ENCODE data around the gene NEU2.
"Not testable (repeated sequence)": the region's sequence is repeated elsewhere in the genome, so short reads cannot be mapped to it uniquely, and the experiment has no call there.

NEU2 gene

GRCh38 chr2:233055362-233055761 is 22.9 kb downstream of the NEU2 start:
- no peak for DNase-seq (ENCODE audit: low read depth in 4 of 4, low spot score in 1 of 4)

- no peak for DNase-seq (ENCODE audit: low read depth in 4 of 4, low spot score in 1 of 4)
Observed at GRCh38 chr2:233056961-233057605, 24.6 kb downstream of the NEU2 start.

GRCh38 chr2:233058717-233059546 is 26.5 kb downstream of the NEU2 start:
- DNase-seq (ENCODE audit: low read depth in 4 of 4, low spot score in 1 of 4) = no peak

- no peak for DNase-seq (ENCODE audit: low read depth in 4 of 4, low spot score in 1 of 4)
Observed at GRCh38 chr2:233059547-233059796, 27.0 kb downstream of the NEU2 start.

- DNase-seq (ENCODE audit: low read depth in 4 of 4, low spot score in 1 of 4) = peak in 1 of 4 experiments; percentile 50
Observed at GRCh38 chr2:233059797-233060500, 27.5 kb downstream of the NEU2 start, which contains the start of gene INPP5D. Gene INPP5D (plus strand): TSS chr2:233060342. CDS start chr2:233060479, 137 bp downstream.

- no peak for DNase-seq (ENCODE audit: low read depth in 4 of 4, low spot score in 1 of 4)
Observed at GRCh38 chr2:233060501-233060979, 28.1 kb downstream of the NEU2 start.

GRCh38 chr2:233060980-233061590 is 28.6 kb downstream of the NEU2 start:
- DNase-seq (ENCODE audit: low read depth in 4 of 4, low spot score in 1 of 4) = no peak

- DNase-seq (ENCODE audit: low read depth in 4 of 4, low spot score in 1 of 4) = no peak
Observed at GRCh38 chr2:233061591-233062450, 29.3 kb downstream of the NEU2 start.

- no peak for DNase-seq (ENCODE audit: low read depth in 4 of 4, low spot score in 1 of 4)
Observed at GRCh38 chr2:233062451-233062850, 30.0 kb downstream of the NEU2 start.

GRCh38 chr2:233062946-233063268 is 30.4 kb downstream of the NEU2 start:
- no peak for DNase-seq (ENCODE audit: low read depth in 4 of 4, low spot score in 1 of 4)

GRCh38 chr2:233063269-233063975 is 30.9 kb downstream of the NEU2 start:
- DNase-seq (ENCODE audit: low read depth in 4 of 4, low spot score in 1 of 4) = no peak

GRCh38 chr2:233063976-233064411 is 31.5 kb downstream of the NEU2 start:
- DNase-seq (ENCODE audit: low read depth in 4 of 4, low spot score in 1 of 4) = no peak

- no peak for DNase-seq (ENCODE audit: low read depth in 4 of 4, low spot score in 1 of 4)
Observed at GRCh38 chr2:233064530-233065199, 32.2 kb downstream of the NEU2 start.

- DNase-seq (ENCODE audit: low read depth in 4 of 4, low spot score in 1 of 4) = not testable (repeated sequence)
Observed at GRCh38 chr2:233065200-233065589, 32.7 kb downstream of the NEU2 start.

- no peak for DNase-seq (ENCODE audit: low read depth in 4 of 4, low spot score in 1 of 4)
Observed at GRCh38 chr2:233065954-233066470, 33.5 kb downstream of the NEU2 start.

GRCh38 chr2:233068762-233069418 is 36.4 kb downstream of the NEU2 start:
- DNase-seq (ENCODE audit: low read depth in 4 of 4, low spot score in 1 of 4) = no peak

- no peak for DNase-seq (ENCODE audit: low read depth in 4 of 4, low spot score in 1 of 4)
Observed at GRCh38 chr2:233072838-233073237, 40.4 kb downstream of the NEU2 start.

GRCh38 chr2:233074106-233074505 is 41.6 kb downstream of the NEU2 start:
- no peak for DNase-seq (ENCODE audit: low read depth in 4 of 4, low spot score in 1 of 4)
